GM19452 (cell line): ENCODE measurements around the gene TKFC.
"Not testable (repeated sequence)": the region's sequence is repeated elsewhere in the genome, so short reads cannot be mapped to it uniquely, and the experiment has no call there.

Experiments used
- ATAC-seq: cut with Tn5 transposase; IDR thresholded peaks from one replicate; pipeline ENCODE4 v1.9.1; 2021; ENCODE audit not compliant: unreplicated experiment

TKFC gene

GRCh38 chr11:61368646-61369045 lies 35.6 kb downstream of the TKFC start:
- no peak for ATAC-seq

GRCh38 chr11:61369372-61370348 lies 36.6 kb downstream of the TKFC start:
- no peak for ATAC-seq

- ATAC-seq, result no peak
Observed at GRCh38 chr11:61370349-61371005, 37.4 kb downstream of the TKFC start.

GRCh38 chr11:61372659-61373420 lies 39.8 kb downstream of the TKFC start:
- no peak for ATAC-seq

GRCh38 chr11:61375761-61376108 lies 42.7 kb downstream of the TKFC start:
- ATAC-seq, result no peak

GRCh38 chr11:61377461-61378160 lies 44.6 kb downstream of the TKFC start:
- no peak for ATAC-seq

GRCh38 chr11:61378713-61379313 lies 45.8 kb downstream of the TKFC start:
- no peak for ATAC-seq

- ATAC-seq, result no peak
Observed at GRCh38 chr11:61380884-61381283, 47.9 kb downstream of the TKFC start.

- not testable (repeated sequence) for ATAC-seq
Observed at GRCh38 chr11:61383859-61384258, 50.8 kb downstream of the TKFC start.

GRCh38 chr11:61384271-61385242 lies 51.5 kb downstream of the TKFC start:
- ATAC-seq, result no peak

- ATAC-seq, result no peak
Observed at GRCh38 chr11:61390161-61390560, 57.1 kb downstream of the TKFC start.

- ATAC-seq, result no peak
Observed at GRCh38 chr11:61392981-61393595, 60.1 kb downstream of the TKFC start.
